Measurements from ENCODE around the gene LRRC4C.
"Not testable (repeated sequence)": the region's sequence is repeated elsewhere in the genome, so short reads cannot be mapped to it uniquely, and the experiment has no call there.

DNA sequence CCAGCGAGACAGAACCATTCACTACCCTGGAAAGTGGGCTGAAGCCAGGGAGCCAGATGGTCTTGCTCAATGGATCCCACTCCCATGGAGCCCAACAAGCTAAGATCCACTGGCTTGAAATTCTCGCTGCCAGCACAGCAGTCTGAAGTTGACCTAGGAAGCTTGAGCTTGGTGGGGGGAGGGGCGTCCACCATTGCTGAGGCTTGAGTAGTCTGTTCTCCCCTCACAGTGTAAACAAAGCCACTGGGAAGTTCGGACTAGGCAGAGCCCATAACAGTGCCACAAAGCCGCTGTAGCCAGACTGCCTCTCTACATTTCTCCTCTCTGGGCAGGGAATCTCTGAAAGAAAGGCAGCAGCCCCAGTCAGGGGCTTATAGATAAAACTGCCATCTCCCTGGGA lies 1266.9 kb downstream of the LRRC4C start:
- TF ChIP-seq, protein P1, sequence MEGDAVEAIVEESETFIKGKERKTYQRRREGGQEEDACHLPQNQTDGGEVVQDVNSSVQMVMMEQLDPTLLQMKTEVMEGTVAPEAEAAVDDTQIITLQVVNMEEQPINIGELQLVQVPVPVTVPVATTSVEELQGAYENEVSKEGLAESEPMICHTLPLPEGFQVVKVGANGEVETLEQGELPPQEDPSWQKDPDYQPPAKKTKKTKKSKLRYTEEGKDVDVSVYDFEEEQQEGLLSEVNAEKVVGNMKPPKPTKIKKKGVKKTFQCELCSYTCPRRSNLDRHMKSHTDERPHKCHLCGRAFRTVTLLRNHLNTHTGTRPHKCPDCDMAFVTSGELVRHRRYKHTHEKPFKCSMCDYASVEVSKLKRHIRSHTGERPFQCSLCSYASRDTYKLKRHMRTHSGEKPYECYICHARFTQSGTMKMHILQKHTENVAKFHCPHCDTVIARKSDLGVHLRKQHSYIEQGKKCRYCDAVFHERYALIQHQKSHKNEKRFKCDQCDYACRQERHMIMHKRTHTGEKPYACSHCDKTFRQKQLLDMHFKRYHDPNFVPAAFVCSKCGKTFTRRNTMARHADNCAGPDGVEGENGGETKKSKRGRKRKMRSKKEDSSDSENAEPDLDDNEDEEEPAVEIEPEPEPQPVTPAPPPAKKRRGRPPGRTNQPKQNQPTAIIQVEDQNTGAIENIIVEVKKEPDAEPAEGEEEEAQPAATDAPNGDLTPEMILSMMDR (IDR thresholded peaks at IDR 0.05), result not testable (repeated sequence)
- not testable (repeated sequence) for TF ChIP-seq ETV6 (CRISPR knock-in tag; IDR thresholded peaks at IDR 0.05); CREM (CRISPR knock-in tag; IDR thresholded peaks at IDR 0.05); SP1 (CRISPR knock-in tag; conservative IDR thresholded peaks at IDR 0.05); FOXK1 (CRISPR knock-in tag; IDR thresholded peaks at IDR 0.05); JAZF1 (CRISPR knock-in tag; IDR thresholded peaks at IDR 0.05); ZNF263 (CRISPR knock-in tag; IDR thresholded peaks at IDR 0.05; ENCODE audit: low read depth); ZNF416 (CRISPR knock-in tag; IDR thresholded peaks at IDR 0.05); NR3C1 (CRISPR knock-in tag; conservative IDR thresholded peaks at IDR 0.05; ENCODE audit: low read depth)
- TF ChIP-seq, protein P2, sequence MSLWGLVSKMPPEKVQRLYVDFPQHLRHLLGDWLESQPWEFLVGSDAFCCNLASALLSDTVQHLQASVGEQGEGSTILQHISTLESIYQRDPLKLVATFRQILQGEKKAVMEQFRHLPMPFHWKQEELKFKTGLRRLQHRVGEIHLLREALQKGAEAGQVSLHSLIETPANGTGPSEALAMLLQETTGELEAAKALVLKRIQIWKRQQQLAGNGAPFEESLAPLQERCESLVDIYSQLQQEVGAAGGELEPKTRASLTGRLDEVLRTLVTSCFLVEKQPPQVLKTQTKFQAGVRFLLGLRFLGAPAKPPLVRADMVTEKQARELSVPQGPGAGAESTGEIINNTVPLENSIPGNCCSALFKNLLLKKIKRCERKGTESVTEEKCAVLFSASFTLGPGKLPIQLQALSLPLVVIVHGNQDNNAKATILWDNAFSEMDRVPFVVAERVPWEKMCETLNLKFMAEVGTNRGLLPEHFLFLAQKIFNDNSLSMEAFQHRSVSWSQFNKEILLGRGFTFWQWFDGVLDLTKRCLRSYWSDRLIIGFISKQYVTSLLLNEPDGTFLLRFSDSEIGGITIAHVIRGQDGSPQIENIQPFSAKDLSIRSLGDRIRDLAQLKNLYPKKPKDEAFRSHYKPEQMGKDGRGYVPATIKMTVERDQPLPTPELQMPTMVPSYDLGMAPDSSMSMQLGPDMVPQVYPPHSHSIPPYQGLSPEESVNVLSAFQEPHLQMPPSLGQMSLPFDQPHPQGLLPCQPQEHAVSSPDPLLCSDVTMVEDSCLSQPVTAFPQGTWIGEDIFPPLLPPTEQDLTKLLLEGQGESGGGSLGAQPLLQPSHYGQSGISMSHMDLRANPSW (CRISPR knock-in tag; conservative IDR thresholded peaks at IDR 0.05; ENCODE audit: low read depth), result not testable (repeated sequence)
- TF ChIP-seq, protein P3, sequence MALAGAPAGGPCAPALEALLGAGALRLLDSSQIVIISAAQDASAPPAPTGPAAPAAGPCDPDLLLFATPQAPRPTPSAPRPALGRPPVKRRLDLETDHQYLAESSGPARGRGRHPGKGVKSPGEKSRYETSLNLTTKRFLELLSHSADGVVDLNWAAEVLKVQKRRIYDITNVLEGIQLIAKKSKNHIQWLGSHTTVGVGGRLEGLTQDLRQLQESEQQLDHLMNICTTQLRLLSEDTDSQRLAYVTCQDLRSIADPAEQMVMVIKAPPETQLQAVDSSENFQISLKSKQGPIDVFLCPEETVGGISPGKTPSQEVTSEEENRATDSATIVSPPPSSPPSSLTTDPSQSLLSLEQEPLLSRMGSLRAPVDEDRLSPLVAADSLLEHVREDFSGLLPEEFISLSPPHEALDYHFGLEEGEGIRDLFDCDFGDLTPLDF (CRISPR knock-in tag; IDR thresholded peaks at IDR 0.05), result not testable (repeated sequence)
- TF ChIP-seq, protein P4, sequence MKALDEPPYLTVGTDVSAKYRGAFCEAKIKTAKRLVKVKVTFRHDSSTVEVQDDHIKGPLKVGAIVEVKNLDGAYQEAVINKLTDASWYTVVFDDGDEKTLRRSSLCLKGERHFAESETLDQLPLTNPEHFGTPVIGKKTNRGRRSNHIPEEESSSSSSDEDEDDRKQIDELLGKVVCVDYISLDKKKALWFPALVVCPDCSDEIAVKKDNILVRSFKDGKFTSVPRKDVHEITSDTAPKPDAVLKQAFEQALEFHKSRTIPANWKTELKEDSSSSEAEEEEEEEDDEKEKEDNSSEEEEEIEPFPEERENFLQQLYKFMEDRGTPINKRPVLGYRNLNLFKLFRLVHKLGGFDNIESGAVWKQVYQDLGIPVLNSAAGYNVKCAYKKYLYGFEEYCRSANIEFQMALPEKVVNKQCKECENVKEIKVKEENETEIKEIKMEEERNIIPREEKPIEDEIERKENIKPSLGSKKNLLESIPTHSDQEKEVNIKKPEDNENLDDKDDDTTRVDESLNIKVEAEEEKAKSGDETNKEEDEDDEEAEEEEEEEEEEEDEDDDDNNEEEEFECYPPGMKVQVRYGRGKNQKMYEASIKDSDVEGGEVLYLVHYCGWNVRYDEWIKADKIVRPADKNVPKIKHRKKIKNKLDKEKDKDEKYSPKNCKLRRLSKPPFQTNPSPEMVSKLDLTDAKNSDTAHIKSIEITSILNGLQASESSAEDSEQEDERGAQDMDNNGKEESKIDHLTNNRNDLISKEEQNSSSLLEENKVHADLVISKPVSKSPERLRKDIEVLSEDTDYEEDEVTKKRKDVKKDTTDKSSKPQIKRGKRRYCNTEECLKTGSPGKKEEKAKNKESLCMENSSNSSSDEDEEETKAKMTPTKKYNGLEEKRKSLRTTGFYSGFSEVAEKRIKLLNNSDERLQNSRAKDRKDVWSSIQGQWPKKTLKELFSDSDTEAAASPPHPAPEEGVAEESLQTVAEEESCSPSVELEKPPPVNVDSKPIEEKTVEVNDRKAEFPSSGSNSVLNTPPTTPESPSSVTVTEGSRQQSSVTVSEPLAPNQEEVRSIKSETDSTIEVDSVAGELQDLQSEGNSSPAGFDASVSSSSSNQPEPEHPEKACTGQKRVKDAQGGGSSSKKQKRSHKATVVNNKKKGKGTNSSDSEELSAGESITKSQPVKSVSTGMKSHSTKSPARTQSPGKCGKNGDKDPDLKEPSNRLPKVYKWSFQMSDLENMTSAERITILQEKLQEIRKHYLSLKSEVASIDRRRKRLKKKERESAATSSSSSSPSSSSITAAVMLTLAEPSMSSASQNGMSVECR (CRISPR knock-in tag; IDR thresholded peaks at IDR 0.05; ENCODE audit: borderline replicate concordance), result not testable (repeated sequence)
- TF ChIP-seq, protein P5, sequence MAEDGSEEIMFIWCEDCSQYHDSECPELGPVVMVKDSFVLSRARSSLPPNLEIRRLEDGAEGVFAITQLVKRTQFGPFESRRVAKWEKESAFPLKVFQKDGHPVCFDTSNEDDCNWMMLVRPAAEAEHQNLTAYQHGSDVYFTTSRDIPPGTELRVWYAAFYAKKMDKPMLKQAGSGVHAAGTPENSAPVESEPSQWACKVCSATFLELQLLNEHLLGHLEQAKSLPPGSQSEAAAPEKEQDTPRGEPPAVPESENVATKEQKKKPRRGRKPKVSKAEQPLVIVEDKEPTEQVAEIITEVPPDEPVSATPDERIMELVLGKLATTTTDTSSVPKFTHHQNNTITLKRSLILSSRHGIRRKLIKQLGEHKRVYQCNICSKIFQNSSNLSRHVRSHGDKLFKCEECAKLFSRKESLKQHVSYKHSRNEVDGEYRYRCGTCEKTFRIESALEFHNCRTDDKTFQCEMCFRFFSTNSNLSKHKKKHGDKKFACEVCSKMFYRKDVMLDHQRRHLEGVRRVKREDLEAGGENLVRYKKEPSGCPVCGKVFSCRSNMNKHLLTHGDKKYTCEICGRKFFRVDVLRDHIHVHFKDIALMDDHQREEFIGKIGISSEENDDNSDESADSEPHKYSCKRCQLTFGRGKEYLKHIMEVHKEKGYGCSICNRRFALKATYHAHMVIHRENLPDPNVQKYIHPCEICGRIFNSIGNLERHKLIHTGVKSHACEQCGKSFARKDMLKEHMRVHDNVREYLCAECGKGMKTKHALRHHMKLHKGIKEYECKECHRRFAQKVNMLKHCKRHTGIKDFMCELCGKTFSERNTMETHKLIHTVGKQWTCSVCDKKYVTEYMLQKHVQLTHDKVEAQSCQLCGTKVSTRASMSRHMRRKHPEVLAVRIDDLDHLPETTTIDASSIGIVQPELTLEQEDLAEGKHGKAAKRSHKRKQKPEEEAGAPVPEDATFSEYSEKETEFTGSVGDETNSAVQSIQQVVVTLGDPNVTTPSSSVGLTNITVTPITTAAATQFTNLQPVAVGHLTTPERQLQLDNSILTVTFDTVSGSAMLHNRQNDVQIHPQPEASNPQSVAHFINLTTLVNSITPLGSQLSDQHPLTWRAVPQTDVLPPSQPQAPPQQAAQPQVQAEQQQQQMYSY (CRISPR knock-in tag; IDR thresholded peaks at IDR 0.05), result not testable (repeated sequence)
- TF ChIP-seq, protein P6, sequence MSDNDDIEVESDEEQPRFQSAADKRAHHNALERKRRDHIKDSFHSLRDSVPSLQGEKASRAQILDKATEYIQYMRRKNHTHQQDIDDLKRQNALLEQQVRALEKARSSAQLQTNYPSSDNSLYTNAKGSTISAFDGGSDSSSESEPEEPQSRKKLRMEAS (CRISPR knock-in tag; IDR thresholded peaks at IDR 0.05), result not testable (repeated sequence)
